ENCODE data around the gene STRIP1. TPM values are rescaled to one million over a fixed set of nuclear protein-coding genes. Genes with fewer than 3 reads are reported as not detected.

The STRIP1 gene
- total and polyA plus RNA-seq, 10 of the 15 experiments (the other 5 are each of a cell fraction or from before 2014, with no cell fraction given), result 6.3 to 26.6 (median 18.0) TPM

DNA sequence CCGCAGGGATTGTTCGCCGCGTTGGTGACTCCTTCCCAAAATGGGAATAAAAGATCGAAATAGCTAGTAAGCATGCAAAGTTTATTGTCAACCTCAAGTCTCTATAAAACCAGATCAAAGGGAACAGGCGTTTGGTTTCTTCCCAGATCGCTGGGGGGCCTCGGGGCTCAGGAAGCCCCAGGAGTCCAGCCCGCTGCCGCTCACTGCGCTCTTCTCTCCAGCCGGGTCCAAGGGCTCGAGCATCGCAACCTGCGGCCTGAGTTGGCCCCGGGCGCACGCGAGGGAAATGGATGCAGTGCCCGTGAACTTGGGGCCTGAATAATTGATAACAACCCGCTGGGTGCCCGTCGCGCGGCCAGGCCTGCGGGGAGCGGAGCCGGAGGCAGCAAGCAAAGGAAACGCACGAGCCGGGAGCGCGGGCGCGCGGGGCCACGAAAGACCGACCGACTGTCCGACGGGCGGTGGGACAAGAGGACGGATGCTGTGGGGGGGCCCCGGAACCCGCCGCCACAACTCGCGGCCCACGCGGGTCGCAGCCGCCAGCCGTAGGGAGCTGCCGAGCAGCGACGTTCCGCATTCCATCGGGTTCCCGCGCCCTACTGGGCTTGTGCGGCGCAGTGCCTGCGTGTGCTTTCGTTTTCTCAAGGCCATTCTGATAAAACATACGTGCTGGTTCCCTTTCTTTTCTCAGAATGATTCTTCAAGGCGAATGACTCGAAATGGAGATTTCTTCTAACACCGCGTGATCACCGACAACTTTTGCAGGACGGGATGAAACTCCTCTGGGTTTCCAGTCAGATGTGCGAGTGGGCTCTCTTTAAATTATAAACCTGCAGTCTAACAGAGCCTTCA is 50.0 kb downstream of the STRIP1 start (continued):
- TF ChIP-seq CHD2 (IDR thresholded peaks at IDR 0.05; ENCODE audit: borderline replicate concordance, low read depth, low read length), result no peak
- TF ChIP-seq ZBTB11 (CRISPR knock-in tag; IDR thresholded peaks at IDR 0.05), result no peak
- no peak for TF ChIP-seq MEF2B (IDR thresholded peaks at IDR 0.05; ENCODE audit: partially characterized antibody, poor library complexity, severe bottlenecking)
- TF ChIP-seq NFYA (IDR thresholded peaks at IDR 0.05; ENCODE audit: borderline replicate concordance, low read depth, low read length), result no peak
- TF ChIP-seq ESRRA (IDR thresholded peaks at IDR 0.05; ENCODE audit: low read length), result no peak
- TF ChIP-seq, protein P1, sequence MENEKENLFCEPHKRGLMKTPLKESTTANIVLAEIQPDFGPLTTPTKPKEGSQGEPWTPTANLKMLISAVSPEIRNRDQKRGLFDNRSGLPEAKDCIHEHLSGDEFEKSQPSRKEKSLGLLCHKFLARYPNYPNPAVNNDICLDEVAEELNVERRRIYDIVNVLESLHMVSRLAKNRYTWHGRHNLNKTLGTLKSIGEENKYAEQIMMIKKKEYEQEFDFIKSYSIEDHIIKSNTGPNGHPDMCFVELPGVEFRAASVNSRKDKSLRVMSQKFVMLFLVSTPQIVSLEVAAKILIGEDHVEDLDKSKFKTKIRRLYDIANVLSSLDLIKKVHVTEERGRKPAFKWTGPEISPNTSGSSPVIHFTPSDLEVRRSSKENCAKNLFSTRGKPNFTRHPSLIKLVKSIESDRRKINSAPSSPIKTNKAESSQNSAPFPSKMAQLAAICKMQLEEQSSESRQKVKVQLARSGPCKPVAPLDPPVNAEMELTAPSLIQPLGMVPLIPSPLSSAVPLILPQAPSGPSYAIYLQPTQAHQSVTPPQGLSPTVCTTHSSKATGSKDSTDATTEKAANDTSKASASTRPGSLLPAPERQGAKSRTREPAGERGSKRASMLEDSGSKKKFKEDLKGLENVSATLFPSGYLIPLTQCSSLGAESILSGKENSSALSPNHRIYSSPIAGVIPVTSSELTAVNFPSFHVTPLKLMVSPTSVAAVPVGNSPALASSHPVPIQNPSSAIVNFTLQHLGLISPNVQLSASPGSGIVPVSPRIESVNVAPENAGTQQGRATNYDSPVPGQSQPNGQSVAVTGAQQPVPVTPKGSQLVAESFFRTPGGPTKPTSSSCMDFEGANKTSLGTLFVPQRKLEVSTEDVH (IDR thresholded peaks at IDR 0.05; ENCODE audit: low read depth, partially characterized antibody), result no peak
- TF ChIP-seq STAT1 (conservative IDR thresholded peaks at IDR 0.05), result no peak
- no peak for TF ChIP-seq IRF3 (IDR thresholded peaks at IDR 0.05)
- no peak for TF ChIP-seq CBX5 (IDR thresholded peaks at IDR 0.05; ENCODE audit: low read depth)
- no peak for TF ChIP-seq RFX5 (IDR thresholded peaks at IDR 0.05; ENCODE audit: low read depth, low read length)
- no peak for TF ChIP-seq REST (IDR thresholded peaks at IDR 0.05; ENCODE audit: low read depth, low read length)
- TF ChIP-seq YY1 (IDR thresholded peaks at IDR 0.05; ENCODE audit: low read depth, low read length), result 0 out of 2 replicates have a peak, but pooled peaks have one; percentile 26
- no peak for TF ChIP-seq NRF1 (conservative IDR thresholded peaks at IDR 0.05; ENCODE audit: low read depth, low read length)
- no peak for TF ChIP-seq CBFB (IDR thresholded peaks at IDR 0.05; ENCODE audit: low read depth)
- TF ChIP-seq, protein P2, sequence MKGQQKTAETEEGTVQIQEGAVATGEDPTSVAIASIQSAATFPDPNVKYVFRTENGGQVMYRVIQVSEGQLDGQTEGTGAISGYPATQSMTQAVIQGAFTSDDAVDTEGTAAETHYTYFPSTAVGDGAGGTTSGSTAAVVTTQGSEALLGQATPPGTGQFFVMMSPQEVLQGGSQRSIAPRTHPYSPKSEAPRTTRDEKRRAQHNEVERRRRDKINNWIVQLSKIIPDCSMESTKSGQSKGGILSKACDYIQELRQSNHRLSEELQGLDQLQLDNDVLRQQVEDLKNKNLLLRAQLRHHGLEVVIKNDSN (IDR thresholded peaks at IDR 0.05; ENCODE audit: borderline replicate concordance, extremely low read length, insufficient read depth, low read depth, low read length), result no peak
